GM18951 (cell line): ENCODE measurements around the gene MGAT4A.

Source experiments
- POLR2A ChIP-seq: IDR thresholded peaks from 4 replicates; pipeline ENCODE4 v1.6.1; 2011; ENCODE audit warnings: mild to moderate bottlenecking; ENCODE audit not compliant: insufficient read length, insufficient read depth; ENCODE audit errors: extremely low read depth
- in situ Hi-C: fragments of 300-500 bp; cut with MboI; formaldehyde crosslinking; loops from one replicate; pipeline ENCODE4 v1.12.0; 2022; ENCODE audit warnings: low sequenced_read_pairs, mixed read lengths, inconsistent platforms; ENCODE audit not compliant: unreplicated experiment

MGAT4A gene

DNA sequence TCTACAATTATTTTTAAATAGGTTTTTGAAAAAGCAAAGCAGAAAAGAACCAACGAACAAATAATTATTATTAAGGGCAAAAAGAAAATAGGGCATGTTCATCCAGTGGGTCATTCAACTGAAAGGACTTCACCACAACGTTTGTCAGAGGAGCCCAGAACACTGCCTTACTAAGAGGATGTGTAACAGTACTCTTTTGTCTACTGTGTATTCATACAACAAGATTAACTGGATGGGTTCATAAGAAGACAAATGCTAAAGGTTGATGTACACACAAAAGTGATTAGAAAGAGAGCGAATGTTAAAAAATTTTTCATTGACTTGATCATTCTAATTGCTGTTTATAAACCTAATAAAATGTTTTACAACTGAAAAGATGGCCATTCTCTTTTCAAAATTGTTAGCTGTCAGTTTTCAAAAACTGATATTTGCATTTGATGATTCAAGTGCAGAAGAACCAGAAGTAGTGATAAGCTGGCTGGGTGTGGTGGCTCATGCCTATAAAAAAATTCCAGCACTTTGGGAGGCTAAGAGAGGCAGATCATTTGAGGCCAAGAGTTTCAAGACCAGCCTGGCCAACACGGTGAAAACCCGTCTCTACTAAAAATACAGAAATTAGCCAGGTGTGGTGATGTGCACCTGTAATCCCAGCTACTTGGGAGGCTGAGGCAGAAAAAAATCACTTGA is 33.1 kb downstream of the MGAT4A start:
- in situ Hi-C loops = no loop called here
- no peak for TF ChIP-seq POLR2A

DNA sequence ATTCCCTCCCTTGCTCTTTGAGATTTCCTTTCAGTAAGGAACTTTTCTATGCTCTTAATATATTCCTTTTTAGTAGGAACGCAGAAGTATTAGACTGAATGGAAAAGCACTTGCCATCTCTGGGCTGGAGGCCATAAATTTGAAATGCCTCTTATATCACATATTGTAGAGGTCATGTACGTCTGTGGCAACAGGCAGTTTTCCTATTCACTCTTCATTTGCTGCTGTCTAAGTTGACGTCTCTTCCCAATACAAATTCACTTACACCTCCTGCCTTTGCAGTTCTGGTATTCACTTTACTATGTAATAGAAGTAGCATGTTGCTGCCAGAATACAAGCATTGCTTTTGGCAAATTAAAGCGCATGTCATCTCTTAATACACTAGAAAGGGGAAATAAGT is 34.7 kb downstream of the MGAT4A start:
- in situ Hi-C loops = no loop called here

DNA sequence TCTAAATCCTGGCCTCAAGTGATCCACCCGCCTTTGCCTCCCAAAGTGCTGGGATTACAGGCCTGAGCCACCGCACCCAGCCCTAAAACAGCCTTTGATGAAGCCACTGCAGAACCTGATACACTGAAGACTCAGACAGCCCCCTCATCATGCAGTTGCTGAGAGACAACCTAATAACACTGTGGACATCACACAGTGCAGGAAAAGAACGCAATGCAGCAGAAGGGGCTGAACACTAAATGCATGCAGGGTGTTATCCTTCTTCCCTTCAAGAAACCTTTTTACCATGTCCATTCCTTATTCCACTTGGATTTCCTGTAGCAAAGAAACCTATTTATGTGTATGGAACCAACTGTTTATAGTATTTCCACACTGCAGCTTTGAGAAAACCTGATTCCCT is 35.7 kb downstream of the MGAT4A start:
- in situ Hi-C loops = no loop called here
- TF ChIP-seq POLR2A = no peak

More for the DNA sequence above, 34.7 kb downstream of the MGAT4A start:
- no peak for TF ChIP-seq POLR2A

DNA sequence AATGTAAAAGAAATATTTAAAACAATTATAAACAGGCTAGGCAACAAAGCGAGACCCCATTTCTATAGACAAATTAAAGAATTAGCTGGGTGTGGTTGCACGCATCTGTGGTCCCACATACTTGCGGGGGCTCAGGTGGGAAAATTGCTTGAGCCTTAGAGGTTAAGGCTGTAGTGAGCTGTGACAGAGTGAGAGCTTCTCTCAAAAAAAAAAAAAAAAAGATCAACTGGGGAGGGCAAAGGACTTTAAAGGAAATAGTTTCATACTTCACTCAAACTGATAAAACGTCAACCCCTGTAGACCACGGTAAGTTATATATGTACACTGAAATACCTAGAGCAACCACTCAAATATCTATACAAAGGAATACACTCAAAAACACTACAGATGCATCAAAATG is 37.5 kb downstream of the MGAT4A start:
- in situ Hi-C loops = no loop called here
- TF ChIP-seq POLR2A = no peak

DNA sequence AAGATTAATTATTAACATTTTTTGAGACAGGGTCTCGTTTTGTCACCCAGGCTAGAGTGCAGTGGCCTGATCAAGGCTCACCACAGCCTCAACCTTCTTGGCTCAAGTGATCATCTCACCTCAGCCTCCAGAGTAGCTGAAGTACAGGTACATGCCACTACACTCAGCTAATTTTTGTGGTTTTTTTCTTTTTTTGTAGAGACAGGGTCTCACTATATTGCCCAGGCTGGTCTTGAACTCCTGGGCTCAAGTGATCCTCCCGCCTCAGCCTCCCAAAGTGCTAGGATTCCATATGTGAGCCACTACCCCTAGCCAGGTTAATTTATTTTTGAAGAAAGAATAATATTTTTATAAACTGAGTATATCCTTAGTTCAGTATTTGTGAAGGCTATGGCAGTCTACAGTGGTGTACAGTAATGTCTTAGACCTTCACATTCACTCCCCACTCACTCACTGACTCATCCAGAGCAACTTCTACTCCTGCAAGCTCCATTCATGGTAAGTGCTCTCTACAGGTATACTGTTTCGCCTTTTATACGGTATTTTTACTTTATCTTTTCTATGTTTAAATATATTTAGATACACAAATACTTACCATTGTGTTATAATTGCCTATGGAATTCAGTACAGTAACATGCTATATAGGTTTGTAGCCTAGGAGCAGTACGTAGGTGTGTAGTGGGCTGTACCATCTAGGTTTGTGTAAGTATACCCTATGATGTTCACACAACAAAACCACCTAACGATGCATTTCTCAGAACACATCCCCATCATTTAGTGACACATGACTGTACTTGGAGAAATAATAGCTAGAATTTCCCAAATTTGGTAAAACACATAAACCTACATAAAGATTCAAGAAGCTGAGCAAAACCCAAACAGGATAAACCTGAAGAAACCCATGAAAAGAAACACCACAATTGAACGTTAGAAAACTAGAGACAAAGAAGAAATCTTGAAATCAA is 38.6 kb downstream of the MGAT4A start:
- no peak for TF ChIP-seq POLR2A
- in situ Hi-C loops = no loop called here

DNA sequence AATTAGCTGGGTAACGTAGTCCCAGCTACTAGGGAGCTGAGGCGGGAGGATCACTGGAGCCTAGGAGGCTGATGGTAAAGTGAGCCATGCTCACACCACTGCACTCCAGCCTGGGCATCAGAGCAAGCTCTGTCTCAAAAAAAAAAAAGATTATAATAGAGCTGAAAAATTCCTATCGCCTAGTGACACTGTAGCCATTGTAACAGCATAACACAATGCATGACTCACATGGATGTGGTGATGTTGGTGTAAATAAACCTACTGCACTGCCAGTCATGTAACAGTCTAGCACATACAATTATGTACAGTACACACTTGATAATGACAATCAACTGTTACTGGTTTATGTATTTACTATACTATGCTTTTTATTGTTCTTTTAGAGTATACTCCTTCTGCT is 39.6 kb downstream of the MGAT4A start:
- in situ Hi-C loops = no loop called here
- TF ChIP-seq POLR2A = no peak

DNA sequence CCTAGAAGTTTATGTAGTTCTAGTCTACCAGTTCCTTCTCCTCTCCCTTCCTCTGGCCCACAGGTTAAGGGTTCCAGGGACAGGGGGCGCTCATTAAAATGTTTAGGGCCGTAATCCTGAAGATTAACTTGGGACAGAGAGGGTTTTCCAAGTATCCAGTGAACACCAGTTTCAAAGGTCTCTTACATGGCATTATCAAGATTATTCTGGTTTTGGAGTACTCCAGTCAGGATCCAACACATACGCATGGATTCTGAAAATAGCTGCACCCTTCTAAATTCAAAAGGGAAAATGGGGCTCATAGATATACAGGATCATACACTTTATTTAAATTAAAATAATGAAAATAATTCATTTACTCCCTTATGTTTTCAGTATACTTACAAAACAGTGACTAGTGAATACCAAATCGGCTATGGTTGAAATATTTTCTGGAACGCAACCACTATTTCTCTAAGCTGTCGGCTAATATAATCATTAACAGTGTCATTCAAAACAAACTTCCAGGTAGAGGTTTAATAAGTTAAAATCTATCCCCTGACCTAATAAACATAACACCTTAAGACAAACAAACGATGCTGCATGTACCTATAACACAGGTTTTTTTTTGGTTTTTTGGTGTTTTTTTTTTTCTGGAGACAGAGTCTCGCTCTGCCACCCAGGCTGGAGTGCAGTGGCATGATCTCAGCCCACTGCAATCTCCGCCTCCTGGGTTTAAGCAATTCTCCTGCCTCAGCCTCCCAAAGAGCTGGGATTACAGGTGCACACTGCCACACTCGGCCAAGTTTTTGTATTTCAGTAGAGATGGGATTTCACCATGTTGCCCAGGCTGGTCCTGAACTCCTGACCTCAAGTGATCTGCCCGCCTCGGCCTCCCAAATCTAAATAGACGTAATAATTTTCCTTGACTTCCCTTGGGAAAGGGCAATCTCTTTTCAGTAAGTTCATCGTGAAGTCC is 44.7 kb downstream of the MGAT4A start:
- in situ Hi-C loops = no loop called here
- no peak for TF ChIP-seq POLR2A

DNA sequence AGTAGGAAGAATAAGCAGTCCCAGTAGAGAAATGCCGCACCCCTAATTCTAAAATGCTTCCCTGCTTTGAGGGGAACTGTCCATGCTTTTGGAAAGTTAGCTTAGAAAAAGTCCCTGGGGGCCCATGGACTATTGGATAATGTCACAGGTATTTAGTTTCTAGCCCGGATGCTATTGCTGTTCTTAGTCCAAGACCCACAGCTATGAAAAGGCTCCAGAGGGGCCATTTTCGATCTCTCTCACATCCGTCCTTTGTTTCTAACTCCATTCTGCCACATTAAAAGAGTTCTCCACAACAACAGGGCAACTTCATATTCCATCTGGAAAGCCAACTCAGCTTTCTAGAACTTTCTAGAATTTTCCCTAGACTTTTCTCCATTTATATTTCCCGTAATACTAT is 47.2 kb downstream of the MGAT4A start:
- in situ Hi-C loops = no loop called here
- TF ChIP-seq POLR2A = no peak

DNA sequence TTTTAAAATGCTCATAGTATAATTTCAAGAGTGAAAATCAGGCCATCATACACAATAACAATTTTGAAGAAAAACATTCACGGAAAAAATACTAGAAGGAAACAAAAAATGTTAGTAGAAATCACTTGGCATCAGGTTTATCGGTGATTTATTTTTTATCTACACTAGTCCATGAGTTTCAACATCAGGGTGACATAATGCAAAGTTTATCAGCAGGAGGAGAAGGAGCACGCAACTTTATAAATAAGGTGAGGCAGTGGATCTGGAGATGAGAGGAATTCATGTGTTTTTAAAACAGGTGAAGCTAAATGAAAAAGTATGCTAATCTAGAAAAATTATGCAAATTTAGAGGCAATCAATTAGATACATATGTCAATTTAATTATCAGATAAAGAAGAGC is 54.2 kb downstream of the MGAT4A start:
- no peak for TF ChIP-seq POLR2A
- in situ Hi-C loops = no loop called here

DNA sequence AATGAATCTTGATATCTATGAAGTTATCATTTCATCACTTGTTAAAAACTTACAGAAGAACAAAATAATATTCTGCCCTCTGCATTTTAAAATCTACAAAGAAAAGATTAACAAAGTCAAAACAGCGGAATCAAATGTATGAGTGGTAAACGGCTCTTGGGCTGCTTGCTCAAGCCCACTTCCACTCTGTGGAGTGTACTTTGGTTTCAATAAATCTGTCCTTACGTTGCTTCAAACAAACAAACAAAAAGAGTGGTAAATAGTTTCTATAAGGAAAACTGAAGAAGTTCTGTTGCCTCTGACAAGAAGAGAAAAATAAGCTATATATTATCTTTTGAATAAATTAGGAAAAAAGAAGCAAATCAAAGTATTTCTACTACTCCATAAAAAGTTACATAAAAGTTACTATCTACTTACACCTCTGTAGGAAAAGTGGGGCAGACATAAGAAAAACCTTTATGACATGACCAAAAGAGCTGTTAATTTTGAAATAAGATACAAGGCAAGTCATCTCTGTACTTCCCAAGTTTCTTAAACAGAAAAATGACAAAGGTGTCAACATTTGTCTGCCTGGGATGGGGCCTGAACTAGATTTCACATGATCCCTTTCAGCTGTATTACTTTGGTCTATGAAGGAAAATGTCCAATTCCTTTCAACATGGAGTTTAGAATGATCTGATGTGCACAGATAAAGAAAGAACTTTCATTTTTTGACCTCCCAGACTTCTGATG is 56.5 kb downstream of the MGAT4A start:
- no peak for TF ChIP-seq POLR2A
- in situ Hi-C loops = no loop called here

DNA sequence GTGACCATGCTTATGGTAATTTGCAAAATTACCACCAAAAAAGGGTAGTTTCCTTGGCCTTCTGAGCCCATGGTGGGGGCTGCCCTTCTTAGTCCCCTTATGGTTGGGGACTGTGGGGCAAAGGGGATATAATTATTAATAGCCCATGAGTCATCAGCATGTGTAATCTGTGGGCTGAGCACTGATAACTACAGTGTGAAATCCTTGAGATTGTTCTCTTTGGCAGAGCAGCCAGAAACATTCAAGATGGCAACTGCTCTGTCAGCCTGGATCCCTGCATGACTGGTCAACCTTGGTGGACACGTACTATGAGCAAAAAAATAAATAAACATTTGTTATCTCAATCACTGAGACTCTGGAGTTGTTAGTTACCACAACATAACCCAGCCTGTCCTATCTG is 61.3 kb downstream of the MGAT4A start:
- no peak for TF ChIP-seq POLR2A
- in situ Hi-C loops = no loop called here

DNA sequence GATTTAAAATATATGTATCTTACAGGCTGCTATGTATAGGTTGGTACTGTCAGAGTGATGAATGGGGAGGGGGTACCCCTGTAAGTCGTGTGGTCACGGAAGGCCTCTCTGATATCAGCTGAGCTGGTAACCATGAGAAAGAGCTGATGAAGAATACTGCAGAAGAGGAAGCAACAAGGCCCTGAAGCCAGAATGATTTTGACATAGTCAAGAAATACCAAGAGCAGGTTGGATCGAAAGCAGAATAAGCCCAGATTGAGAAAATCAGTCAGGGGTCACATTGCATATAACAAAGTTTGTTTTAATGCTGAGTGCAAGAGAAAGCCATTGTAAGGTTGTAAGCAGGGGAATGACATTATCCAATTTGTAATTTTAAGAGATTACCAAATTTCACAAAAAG is 65.3 kb downstream of the MGAT4A start:
- TF ChIP-seq POLR2A = no peak
- in situ Hi-C loops = no loop called here
